HUES48 (cell line): Measurements from ENCODE around the gene MEIOSIN.
A peak's percentile ranks its signal among the peaks of the same experiment; 100 is the strongest.
"Not testable (repeated sequence)": the region's sequence is repeated elsewhere in the genome, so short reads cannot be mapped to it uniquely, and the experiment has no call there.

Source experiments
- H3K27ac ChIP-seq: one replicate; pipeline ENCODE4 v1.7.0; 2013; ENCODE audit warnings: low read depth, low read length, inconsistent platforms
- H3K27me3 ChIP-seq: 2 replicates; pipeline ENCODE4 v1.6.1; 2013; ENCODE audit warnings: mild to moderate bottlenecking, low read length; ENCODE audit not compliant: control insufficient read depth, insufficient read depth
- H3K36me3 ChIP-seq: 2 replicates; pipeline ENCODE4 v1.6.1; 2013; ENCODE audit warnings: low read length; ENCODE audit not compliant: control insufficient read depth, insufficient read depth
- H3K4me1 ChIP-seq: 2 replicates; pipeline ENCODE4 v1.6.1; 2013; ENCODE audit warnings: mild to moderate bottlenecking, low read length; ENCODE audit not compliant: control insufficient read depth, insufficient read depth
- H3K4me3 ChIP-seq: 2 replicates; pipeline ENCODE4 v1.5.1; 2013; ENCODE audit warnings: mild to moderate bottlenecking, low read depth, low read length
- H3K9ac ChIP-seq: 2 replicates; pipeline ENCODE4 v1.6.1; 2013; ENCODE audit warnings: mild to moderate bottlenecking, low read depth, low read length, moderate library complexity
- H3K9me3 ChIP-seq: 2 replicates; pipeline ENCODE4 v1.6.1; 2013; ENCODE audit warnings: low read length; ENCODE audit not compliant: control insufficient read depth, insufficient read depth

Gene MEIOSIN, protein sequence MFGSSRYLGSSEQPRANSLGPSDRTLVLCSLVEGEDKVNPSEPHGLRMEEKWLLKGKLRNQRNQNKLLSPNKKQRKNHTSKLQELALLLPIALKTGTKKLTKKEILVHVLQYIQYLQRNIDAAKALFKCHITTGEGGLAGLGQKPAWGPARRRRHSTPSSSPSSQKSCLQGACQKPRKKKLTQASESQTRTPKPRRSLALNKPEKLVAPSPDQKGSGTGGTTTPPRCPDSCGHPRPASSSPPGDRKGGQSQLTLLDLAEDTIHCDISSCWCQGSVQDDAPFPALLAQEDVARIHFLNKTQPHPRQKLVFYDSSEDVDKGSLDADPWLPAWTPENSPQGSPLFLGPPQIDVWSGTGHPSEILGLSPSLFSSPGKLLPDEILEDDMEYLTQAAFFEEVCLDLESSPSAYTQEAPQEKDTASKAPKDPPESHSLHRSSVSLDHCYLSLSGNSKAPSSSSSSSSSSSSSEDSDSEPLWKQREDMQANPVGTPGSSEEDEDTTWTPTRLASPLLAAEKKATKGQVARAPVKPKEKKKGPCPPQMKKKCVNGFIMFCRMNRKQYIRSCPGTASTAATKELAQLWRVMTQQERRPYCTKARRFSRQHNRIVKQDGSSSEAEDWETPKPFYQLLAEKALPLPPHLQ

DNA sequence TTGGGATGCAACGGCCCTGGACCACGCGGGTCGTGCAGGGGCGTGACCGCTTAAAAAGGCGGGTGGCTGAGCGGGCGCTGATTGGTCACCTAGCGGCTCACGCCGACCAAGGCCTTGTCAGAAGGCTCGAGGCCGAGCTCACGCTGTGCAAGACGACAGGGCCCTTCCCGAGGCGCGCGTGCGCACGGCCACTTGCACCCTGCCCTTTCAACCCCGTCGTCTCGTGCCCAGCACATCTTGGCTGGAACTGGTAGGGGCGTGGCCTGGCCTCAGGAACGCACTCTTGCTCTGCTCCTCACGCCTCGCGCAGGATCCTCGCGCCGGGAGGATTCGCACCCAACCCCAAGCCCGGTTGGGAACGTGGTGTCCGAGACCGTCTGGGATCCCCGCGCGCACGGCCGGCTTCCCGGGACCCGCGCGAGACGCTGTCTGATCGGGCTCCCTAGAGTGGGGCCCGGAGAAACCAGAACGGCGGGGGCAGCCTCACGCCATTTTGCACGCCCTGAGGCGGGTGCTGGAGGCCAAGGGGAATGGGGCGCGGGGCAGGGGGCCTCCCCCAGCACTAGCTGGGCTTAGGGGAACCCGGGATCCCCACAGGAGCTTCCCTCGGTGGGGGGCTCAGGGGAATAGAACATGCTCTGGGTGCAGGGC, at the start of gene MEIOSIN:
Gene MEIOSIN, plus strand, starts transcription at position 280 of the 651 bp plus-strand sequence. CDS start 1,938 bp downstream, outside the sequence.
- Histone ChIP-seq H3K4me1 (peaks cover 7% of the 10 kb centered on the region), H3K4me3 (no peak within 1 kb of the TSS), H3K9ac (no peak within 1 kb of the TSS), H3K36me3 (no peaks in the 10 kb centered on the region), H3K27me3 (no peaks in the 10 kb centered on the region), H3K27ac (no peak within 1 kb of the TSS), H3K9me3 (no peaks in the 10 kb centered on the region)

GRCh38 chr19:45685045-45685444, 48.2 kb upstream of the MEIOSIN start:
- H3K4me1 ChIP-seq, H3K27me3 ChIP-seq, H3K9me3 ChIP-seq, H3K27ac ChIP-seq, H3K4me3 ChIP-seq, H3K9ac ChIP-seq: not testable (repeated sequence)
- H3K36me3 ChIP-seq, result peaks cover 53% of the 10 kb centered on the region

DNA sequence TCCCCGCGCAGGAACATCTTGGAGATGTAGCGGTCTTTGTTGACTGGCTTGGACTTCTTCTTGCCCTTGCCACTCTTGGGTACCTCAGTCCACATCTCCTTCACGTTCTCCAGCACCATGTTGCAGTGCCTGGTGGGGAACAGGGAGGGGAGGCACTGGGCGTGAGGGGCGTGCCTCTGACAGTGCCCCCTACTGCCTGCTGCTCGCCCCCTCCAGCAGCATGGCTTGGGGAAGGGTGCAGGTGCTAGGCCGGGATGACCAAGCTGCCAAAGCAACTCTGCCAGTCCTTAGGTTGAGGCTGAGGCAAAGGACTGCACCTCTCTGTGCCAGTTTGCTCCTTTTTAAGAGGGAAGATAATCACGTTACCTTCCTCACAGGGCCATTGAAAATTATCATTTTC, 45.6 kb upstream of the MEIOSIN start:
- no peak overlapping the region for H3K4me3 ChIP-seq
- no peaks in the 10 kb centered on the region for H3K9me3 ChIP-seq
- H3K4me1 ChIP-seq, result no peaks in the 10 kb centered on the region
- no peaks in the 10 kb centered on the region for H3K27me3 ChIP-seq
- no peak overlapping the region for H3K27ac ChIP-seq
- peaks cover 53% of the 10 kb centered on the region for H3K36me3 ChIP-seq
- no peak overlapping the region for H3K9ac ChIP-seq

DNA sequence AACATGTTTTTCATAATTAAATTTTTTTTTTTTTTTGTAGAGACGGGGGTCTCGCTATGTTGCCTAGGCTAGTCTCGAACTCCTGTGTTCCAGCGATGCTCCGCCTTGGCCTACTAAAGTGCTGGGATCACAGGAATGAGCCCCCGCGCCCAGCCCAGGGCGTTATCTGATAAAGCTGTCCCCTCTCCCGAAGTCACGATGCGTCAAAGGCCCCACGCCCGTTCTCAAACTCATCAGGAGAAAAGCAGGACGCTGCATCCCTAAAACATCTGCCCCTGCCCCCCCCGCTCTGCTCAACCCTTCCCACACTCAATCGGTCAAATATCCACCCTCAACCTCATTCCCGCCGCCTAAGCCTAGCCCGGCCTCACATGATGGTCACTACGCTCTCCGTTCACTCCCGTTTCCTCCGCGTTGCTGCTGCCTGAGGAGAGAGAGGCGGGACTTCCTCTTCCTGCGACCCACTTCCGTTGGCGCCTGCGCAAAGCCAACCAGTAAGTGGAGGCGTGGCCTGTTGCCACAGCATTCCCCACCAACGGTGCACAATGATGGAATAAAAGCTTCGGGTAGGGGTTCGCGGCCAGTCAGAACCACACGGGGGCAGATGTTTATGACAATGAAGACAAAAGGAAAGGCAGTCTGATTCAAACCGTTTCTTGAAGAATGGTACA, 41.6 kb upstream of the MEIOSIN start, which contains the start of gene SNRPD2:
Gene SNRPD2, minus strand, starts transcription at position 438 of the 671 bp plus-strand sequence. Its CDS starts 65 bp downstream, at position 373.
- Histone ChIP-seq H3K36me3 (peaks cover 49% of the 10 kb centered on the region), H3K27ac (peak within 1 kb of the TSS; percentile 95), H3K9ac (peak within 1 kb of the TSS; percentile 85), H3K9me3 (no peaks in the 10 kb centered on the region), H3K4me3 (peak within 1 kb of the TSS; percentile 86), H3K27me3 (no peaks in the 10 kb centered on the region), H3K4me1 (0 out of 2 replicates have a peak, but pooled peaks cover 4% of the 10 kb centered on the region)

GRCh38 chr19:45692187-45693105, 40.8 kb upstream of the MEIOSIN start, which contains the start of gene QPCTL:
Gene QPCTL (plus strand): TSS chr19:45692666. CDS start chr19:45692704, 38 bp downstream.
- H3K9ac ChIP-seq, result peak within 1 kb of the TSS; percentile 85
- peaks cover 46% of the 10 kb centered on the region for H3K36me3 ChIP-seq
- H3K27ac ChIP-seq, result peak within 1 kb of the TSS; percentile 95

GRCh38 chr19:45693106-45693788, 40.0 kb upstream of the MEIOSIN start:
- Histone ChIP-seq H3K9ac (peak overlapping the region; percentile 82), H3K36me3 (peaks cover 46% of the 10 kb centered on the region), H3K4me3 (peak overlapping the region; percentile 86), H3K27ac (peak overlapping the region; percentile 95), H3K27me3 (no peaks in the 10 kb centered on the region), H3K4me1 (0 out of 2 replicates have a peak, but pooled peaks cover 4% of the 10 kb centered on the region), H3K9me3 (no peaks in the 10 kb centered on the region)

More at GRCh38 chr19:45692187-45693105, 40.8 kb upstream of the MEIOSIN start, which contains the start of gene QPCTL:
- Histone ChIP-seq H3K4me1 (0 out of 2 replicates have a peak, but pooled peaks cover 4% of the 10 kb centered on the region), H3K9me3 (no peaks in the 10 kb centered on the region), H3K4me3 (peak within 1 kb of the TSS; percentile 86), H3K27me3 (no peaks in the 10 kb centered on the region)

DNA sequence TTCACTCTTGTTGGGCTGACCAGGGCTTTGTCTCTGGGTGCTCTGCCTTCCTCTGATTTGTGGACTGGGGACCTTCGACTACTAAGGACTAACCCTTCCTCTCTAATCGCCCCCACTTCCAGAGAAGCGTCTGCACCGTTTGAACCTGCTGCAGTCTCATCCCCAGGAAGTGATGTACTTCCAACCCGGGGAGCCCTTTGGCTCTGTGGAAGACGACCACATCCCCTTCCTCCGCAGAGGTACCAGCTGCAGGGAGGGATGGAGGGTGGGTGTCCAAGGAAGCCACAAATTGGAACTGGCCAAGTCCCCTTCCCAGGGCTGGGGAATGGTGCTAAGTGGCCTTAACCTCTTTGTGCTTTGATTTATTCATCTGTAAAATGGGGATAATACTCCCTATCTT, 31.6 kb upstream of the MEIOSIN start:
- Histone ChIP-seq H3K4me3 (no peak overlapping the region), H3K36me3 (peaks cover 44% of the 10 kb centered on the region), H3K9ac (no peak overlapping the region), H3K27me3 (no peaks in the 10 kb centered on the region), H3K9me3 (no peaks in the 10 kb centered on the region), H3K27ac (no peak overlapping the region), H3K4me1 (no peaks in the 10 kb centered on the region)

DNA sequence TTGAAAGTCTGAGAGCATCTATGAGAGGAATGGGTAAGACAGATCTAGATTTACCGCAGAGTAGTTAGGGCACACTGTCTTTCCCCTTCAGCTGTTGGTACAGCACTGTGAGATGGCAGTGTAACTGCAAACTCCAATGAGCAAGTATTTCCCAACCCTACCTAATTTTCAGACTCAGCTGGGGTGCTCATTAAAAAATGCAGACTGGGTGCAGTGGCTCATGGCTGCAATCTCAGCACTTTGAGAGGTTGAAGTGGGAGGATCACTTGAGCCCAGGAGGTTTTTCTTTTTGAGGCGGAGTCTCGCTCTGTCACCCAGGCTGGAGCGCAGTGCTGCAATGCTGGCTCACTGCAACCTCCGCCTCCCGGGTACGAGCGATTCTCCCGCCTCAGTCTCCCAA, 28.1 kb upstream of the MEIOSIN start:
- Histone ChIP-seq H3K4me1 (no peaks in the 10 kb centered on the region), H3K9me3 (no peaks in the 10 kb centered on the region), H3K4me3 (no peak overlapping the region), H3K27ac (no peak overlapping the region), H3K36me3 (peaks cover 28% of the 10 kb centered on the region), H3K9ac (no peak overlapping the region), H3K27me3 (no peaks in the 10 kb centered on the region)

- Histone ChIP-seq H3K27ac (no peak overlapping the region), H3K4me3 (no peak overlapping the region), H3K27me3 (no peaks in the 10 kb centered on the region), H3K9ac (no peak overlapping the region), H3K9me3 (no peaks in the 10 kb centered on the region), H3K36me3 (peaks cover 28% of the 10 kb centered on the region), H3K4me1 (no peaks in the 10 kb centered on the region)
Observed at GRCh38 chr19:45705710-45706415, 27.4 kb upstream of the MEIOSIN start.
